Measurements from ENCODE around the gene SLC11A2.
"Not testable (repeated sequence)": the region's sequence is repeated elsewhere in the genome, so short reads cannot be mapped to it uniquely, and the experiment has no call there.

Gene SLC11A2

GRCh38 chr12:50936821-50937530 is 89.2 kb downstream of the SLC11A2 start:
- no peak for DNase-seq

GRCh38 chr12:50934981-50935807 is 91.0 kb downstream of the SLC11A2 start:
- DNase-seq, result no peak

GRCh38 chr12:50934371-50934851 is 91.8 kb downstream of the SLC11A2 start:
- no peak for DNase-seq

- no peak for DNase-seq
Measured at GRCh38 chr12:50933459-50934124, 92.6 kb downstream of the SLC11A2 start.

GRCh38 chr12:50932787-50933280 is 93.3 kb downstream of the SLC11A2 start:
- DNase-seq, result no peak

- not testable (repeated sequence) for DNase-seq
Measured at GRCh38 chr12:50930477-50930876, 95.7 kb downstream of the SLC11A2 start.

GRCh38 chr12:50929831-50930230 is 96.4 kb downstream of the SLC11A2 start:
- no peak for DNase-seq
